H1 (cell line): ENCODE results near the gene MBD5. TPM values are rescaled to one million over a fixed set of nuclear protein-coding genes. Genes with fewer than 3 reads are reported as not detected.
A peak's percentile ranks its signal among the peaks of the same experiment; 100 is the strongest.

Experiments
- BACH1 ChIP-seq: IDR thresholded peaks from 2 replicates; pipeline ENCODE4 v1.6.1; 2012; ENCODE audit warnings: low read length, improper control_type of control experiment
- CHD7 ChIP-seq: fragments of 300-600 bp; sonication (generic); IDR thresholded peaks from 2 replicates; pipeline ENCODE4 v1.7.1; 2012; ENCODE audit warnings: low read length, moderate library complexity, mild to moderate bottlenecking, inconsistent platforms; ENCODE audit not compliant: insufficient replicate concordance
- EGR1 ChIP-seq: IDR thresholded peaks from 2 replicates; pipeline ENCODE4 v1.6.1; 2011; ENCODE audit warnings: low read depth, low read length, borderline replicate concordance
- KDM4A ChIP-seq: IDR thresholded peaks from one replicate; pipeline ENCODE4 v1.7.1; 2012; ENCODE audit warnings: low read depth, mild to moderate bottlenecking, moderate library complexity, low read length, inconsistent platforms; ENCODE audit not compliant: severe bottlenecking
- RBBP5 ChIP-seq: IDR thresholded peaks from 2 replicates; pipeline ENCODE4 v1.7.1; 2012; ENCODE audit warnings: low read depth, mild to moderate bottlenecking, inconsistent platforms, low read length, moderate library complexity, borderline replicate concordance
- RFX5 ChIP-seq: IDR thresholded peaks from 2 replicates; pipeline ENCODE4 v1.6.1; 2011; ENCODE audit warnings: low read depth, low read length, improper control_type of control experiment, borderline replicate concordance
- SIN3A ChIP-seq, 2 experiments: IDR thresholded peaks in 1 of 2; conservative IDR thresholded peaks in 1 of 2; 2 replicates each; pipeline ENCODE4 v1.6.1; 2011 to 2012; ENCODE audit warnings: low read length in 2 of 2, improper control_type of control experiment in 1 of 2, low read depth in 1 of 2, mild to moderate bottlenecking in 1 of 2
- SP4 ChIP-seq: IDR thresholded peaks from 2 replicates; pipeline ENCODE4 v1.6.1; 2012; ENCODE audit warnings: low read length, inconsistent platforms
- TCF12 ChIP-seq: IDR thresholded peaks from 2 replicates; pipeline ENCODE4 v1.6.1; 2011; ENCODE audit warnings: low read depth, mild to moderate bottlenecking, low read length
- polyA plus RNA-seq, 7 experiments: library from polyadenylated mRNA; depleted of rRNA in 3 of 7; stranded (reverse) in 5 of 7; unstranded in 2 of 7; fragments of >200 nt in 5 of 7; fragments of 200-250 nt in 2 of 7; gene quantifications; 1 replicate in 5 of 7; 2 replicates in 1 of 7; 4 replicates in 1 of 7; pipeline versions ENCODE4 v1.2.1 to v1.2.3, GENCODE V29; 2011 to 2013; ENCODE audit warnings: missing spikeins in 2 of 7, mixed read lengths in 2 of 7
- total RNA-seq: library from RNA; stranded (reverse); fragmentation: NEBNext Ultra II Directional; extraction: Animal tissue kit (Norgen Biotek cat#: 25700); gene quantifications from 2 replicates; pipeline ENCODE4 v1.2.1, GENCODE V29; 2021

MBD5 gene
- total and polyA plus RNA-seq, 2 of the 8 experiments (the other 6 are each of a cell fraction or from before 2014, with no cell fraction given), result 9.7 to 29.4 TPM

GRCh38 chr2:148554459-148555247 is 533.8 kb downstream of the MBD5 start (continued):
- TF ChIP-seq CHD7 (peak; percentile 55), RFX5 (no peak), TCF12 (0 out of 2 replicates have a peak, but pooled peaks have one; percentile 44), SIN3A (conservative IDR thresholded peaks at IDR 0.05 in 1 of 2, IDR thresholded peaks at IDR 0.05 in 1 of 2; ENCODE audit: low read depth in 1 of 2, low read length in 2 of 2) (no peak), BACH1 (no peak), KDM4A (no peak), SP4 (no peak), EGR1 (no peak), RBBP5 (no peak)
